Measurements from ENCODE around the gene SMARCAD1.

- TF ChIP-seq CTCF (conservative IDR thresholded peaks at IDR 0.05 in 1 of 2, IDR thresholded peaks at IDR 0.05 in 1 of 2; ENCODE audit: low read depth in 1 of 2, low read length in 2 of 2) = no peak
- TF ChIP-seq EZH2 (IDR thresholded peaks at IDR 0.05; ENCODE audit: low read length, missing control alignments) = no peak
Observed at GRCh38 chr4:94307231-94307871, 99.7 kb downstream of the SMARCAD1 start.
